ENCODE results near the gene CCDC144A.
"Not testable (repeated sequence)": the region's sequence is repeated elsewhere in the genome, so short reads cannot be mapped to it uniquely, and the experiment has no call there.

The CCDC144A gene

DNA sequence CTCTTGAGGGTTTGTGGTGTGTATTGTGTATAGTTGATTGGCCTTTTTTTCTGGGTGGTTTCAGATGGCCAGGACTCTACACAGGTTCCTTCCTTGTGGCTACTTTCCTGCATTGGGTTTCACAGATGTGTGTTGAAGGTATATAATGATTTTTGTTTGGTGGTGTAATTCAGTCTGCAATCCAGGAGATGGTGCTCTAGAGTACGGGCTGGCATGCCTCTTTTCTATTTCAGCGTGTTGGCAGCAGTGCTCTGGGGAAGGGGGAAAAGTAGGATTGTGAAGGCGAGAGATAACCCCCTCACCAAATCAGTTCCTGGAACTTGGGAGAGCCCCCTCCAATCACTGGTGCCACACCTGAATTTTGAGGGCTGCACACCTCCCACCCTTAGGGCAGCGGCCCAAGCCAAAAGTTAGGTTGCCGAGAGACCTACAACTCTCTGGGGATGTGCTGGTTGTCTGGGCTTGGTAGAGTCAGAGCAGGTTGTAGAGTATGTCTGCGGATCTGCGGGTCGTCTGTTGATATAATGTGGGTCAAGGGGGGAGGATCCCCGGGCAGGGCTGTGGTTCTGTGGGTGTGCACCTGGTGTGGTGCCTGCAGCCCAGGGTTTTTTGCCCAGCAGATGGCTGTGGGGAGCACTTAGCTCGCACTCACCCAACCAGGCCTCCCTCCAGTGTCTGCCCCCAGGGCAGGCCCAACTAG, 61.3 kb downstream of the CCDC144A start:
- FAIRE-seq, result not testable (repeated sequence)

DNA sequence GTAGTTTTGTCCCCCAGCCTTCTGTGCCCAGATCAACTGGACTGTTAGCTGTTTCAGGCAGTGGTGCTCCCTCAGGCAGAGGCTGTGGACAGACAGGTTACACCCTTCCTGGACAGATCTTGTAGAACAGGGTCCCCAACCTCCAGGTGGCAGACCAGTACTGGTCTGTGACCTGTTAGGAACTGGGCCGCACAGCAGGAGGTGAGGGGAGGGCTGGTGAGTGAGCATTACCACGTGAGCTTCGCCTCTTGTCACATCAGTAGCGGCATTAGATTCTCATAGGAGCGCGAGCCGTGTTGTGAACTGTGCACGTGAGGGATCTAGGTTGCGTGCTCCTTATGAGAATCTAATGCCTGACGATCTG, 61.9 kb downstream of the CCDC144A start:
- FAIRE-seq, result not testable (repeated sequence)

DNA sequence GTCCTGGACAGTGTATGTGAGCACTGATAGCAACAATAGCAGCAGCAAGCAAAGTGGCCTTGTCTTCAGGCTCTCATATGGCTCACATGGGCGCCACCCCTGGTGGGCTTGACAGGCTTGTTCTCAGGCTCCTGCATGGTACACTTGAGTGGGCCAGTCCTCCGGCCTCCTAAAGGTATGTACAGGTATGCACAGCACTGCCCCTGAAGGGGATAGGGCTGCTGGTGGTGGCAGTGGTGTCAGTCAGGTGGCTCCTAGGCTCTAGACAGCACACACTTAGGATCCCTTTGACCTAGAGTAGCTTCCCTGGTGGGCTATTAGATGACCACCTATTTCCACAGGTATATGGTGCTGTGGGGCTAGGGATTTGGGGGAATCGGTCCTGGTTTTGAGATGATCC, 67.5 kb downstream of the CCDC144A start:
- FAIRE-seq, result not testable (repeated sequence)

DNA sequence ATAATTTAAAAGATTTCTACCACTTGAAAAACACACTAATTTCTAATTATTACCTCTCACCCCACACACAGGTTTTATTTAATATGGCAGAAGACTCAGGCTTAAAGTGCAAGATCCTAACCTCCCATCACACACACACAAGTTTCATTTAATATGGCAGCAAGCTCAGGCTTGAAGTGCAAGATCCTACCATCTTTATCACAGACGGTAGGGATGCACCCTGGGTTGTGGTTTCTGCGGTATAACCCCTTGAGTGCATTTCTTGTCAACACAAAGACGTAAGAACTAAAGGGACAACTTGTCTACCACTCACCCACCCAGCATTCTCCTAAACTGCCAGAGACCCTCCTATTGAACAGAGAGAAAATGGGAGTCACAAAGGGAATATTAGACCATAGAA, 68.1 kb downstream of the CCDC144A start:
- not testable (repeated sequence) for FAIRE-seq

DNA sequence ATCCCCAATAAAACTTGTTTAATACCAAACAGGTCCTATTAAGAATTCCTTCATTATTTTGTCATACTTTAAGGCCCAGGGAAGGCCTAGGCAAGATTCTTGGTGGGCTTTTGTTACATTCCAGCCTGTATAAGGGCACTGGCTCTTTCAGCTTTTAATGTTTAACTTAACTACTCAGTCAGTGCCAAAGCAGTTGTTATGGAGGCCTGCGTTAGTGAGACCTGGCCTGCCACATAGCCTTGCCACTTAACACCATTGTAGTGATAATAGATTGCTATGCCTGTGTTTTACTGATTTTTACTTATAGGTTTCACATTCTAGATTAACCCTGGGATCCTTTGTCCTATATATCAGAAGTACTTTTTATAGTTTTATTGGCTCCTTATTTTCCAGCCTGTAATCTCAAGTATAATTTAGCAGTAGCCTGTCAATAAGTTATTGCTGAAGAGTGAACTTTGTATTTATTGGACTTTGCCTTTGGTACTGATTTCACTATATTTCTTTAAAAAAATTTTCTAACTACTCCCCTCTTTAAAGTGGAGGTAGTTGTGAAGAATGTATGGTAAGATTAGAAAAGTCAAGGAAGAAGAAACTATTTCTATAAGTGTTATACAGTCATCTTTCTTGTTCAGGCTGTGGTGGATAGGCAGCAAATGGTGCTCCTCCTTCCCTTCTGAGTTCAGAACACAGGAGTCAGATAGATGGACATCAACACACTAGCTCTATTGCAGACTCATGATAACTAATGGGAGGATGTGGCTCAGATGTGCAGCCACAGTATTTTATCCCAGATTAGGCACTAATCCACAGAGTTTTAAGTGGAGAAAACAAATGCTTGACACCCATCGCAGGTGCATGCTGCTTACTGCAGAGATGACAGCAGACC, 78.5 kb downstream of the CCDC144A start:
- FAIRE-seq, result not testable (repeated sequence)

DNA sequence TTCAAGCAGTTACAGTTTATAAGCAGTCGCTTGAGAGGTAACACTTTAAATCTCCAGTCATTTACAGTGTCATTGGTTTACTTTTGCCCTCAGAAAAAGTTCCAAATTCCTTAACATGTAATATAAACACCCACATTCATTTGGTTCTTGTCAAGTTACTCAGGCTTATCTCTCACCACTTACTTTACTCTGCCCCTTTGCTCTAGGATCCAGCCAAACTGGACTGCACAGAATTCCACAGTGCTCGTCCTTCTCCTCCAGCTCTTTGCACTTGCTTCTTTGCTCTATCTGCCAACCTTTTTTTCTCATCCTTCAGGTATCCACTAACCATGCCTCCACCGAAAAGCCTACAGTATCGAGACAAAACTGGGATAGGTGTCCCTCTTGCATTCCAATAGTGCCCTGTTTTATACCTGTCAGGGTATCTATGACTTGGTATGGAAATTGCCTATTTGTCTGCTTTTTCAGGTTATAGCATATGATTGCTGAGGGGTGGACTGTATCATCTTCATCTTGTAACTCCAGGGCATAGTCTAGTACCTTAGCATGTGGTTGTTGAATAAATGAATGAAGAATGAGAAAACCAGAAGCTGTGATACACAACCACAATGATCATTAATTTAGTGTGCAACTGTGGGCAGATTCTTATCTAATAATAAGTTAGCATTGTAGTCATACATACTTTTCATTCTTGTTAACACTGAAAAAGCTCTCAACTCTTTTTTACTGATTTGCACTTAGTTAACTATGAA, 82.5 kb downstream of the CCDC144A start:
- FAIRE-seq, result not testable (repeated sequence)

DNA sequence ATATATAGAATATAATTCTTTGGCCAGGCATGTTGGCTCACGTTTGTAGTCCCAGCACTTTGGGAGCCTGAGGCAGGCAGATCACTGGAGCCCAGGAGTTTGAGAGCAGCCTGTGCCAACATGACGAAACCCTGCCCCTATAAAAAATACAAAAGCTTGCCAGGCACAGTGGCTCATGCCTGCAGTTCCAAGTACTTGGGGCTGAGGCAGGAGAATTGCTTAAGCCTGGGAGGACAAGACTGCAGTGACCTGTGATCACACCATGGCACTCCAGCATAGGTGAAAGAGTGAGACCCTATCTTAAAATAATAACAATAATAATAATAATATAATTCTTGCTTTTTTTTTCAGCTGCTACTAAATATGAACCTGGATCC, 83.1 kb downstream of the CCDC144A start:
- FAIRE-seq, result not testable (repeated sequence)

DNA sequence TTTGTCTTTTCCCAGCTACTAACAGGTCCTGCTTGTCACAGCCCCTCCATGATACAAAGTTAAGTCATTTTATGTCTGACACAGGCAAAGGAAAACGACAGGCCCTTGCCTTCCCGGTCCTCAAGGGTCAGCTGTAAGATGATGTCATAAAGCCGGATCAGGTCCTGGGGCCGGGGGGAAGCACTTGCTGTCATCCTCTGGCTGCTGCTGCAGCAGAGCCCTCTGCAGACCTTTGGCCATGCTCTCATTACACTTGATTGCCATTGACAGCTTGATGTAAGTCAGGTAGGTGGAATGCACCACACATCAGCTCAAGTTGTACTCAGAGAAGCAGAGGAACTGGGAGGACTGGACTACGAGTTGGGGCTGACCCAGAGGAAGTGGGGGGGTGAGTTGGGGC, 97.8 kb downstream of the CCDC144A start:
- not testable (repeated sequence) for FAIRE-seq

DNA sequence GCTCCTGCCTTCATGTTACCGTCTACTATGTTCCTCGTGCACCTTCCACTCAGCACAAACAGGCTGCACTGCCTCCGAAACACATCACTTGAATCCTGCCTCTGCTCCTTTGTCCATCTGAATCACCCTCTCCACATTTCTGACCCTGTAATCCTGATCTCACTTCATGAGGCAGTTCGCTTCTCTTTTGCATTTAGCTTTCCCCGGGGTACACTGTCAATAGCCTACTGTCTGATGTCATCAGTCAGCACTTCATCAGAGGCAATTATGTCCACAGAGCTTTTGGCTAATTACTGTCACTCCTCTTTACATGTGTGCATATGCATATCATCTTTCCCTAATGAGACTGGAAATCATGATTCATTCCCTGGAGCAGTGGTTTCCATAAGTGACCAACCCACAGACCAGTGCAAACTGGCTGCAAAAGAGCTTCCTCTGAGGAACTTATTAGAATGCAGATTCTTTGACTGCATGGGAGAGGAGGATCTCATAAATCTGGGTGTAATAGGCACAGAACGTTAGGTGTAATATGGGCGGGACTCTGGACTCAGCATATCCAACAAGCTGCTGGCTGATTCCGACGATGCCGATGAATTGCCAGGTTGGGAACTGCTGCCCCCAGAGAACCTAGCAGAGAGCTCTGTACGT, 99.0 kb downstream of the CCDC144A start:
- not testable (repeated sequence) for FAIRE-seq

DNA sequence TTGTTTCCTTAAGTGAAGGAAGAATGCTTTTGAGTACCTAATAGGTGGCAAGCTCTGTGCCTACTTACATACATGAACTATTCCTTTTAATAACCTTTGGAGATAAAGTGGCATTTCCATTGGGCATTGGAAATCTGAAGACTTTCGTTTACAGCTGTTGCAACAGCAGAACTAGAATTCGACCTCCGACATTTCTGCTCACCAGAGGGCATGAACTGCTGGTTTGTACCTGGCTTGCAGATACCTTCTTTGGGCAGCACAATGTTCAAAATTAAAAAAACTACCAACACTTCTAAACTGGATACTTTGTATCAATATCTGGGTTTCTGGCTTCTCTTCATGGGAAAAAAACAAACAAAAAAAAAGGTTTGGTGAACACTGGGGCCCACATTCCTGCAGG, 99.6 kb downstream of the CCDC144A start:
- not testable (repeated sequence) for FAIRE-seq

DNA sequence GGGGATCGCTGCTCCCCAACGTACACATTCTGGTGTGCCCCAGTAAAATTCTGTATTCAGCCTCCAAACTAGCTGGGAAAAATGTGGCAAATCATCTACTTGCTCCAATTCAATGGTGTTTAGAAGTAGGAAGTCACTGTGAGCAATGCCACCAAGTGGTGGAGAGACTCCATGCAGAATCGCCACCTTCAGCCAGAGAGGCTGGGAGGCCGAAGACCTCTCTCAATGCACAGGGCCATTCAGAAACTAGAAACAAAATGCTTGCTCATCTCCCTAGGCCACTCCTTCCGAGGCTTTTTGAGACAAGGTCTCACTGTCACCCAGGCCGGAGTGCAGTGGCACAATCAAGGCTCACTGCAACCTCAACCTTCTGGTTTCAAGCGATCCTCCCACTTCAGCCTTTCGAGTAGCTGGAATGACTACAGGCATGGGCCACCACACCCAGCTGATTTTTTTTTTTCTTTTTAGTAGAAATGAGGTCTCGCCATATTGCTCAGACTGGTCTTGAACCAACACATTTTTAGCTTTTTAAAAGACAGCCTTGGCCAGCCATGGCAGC, 100.4 kb downstream of the CCDC144A start:
- not testable (repeated sequence) for FAIRE-seq

DNA sequence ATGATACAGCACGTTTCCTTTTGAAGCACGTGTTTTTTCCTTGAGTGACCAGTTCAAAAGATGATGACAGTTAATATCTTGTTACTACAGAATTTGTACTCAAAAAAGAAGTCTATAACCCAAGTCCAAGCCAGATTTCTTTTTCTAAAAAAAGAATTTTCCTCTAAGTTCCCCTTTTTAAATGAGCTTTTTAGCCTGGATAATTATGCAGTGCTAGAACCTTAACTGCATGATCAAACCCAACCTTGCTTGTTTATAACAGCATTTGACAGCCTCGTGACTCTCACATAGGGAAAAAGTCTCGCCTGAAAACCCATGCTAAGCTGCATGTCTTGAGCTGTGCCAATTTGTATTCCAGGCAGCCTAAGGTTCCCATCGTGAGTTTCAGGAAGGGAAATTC, 104.2 kb downstream of the CCDC144A start:
- not testable (repeated sequence) for FAIRE-seq

DNA sequence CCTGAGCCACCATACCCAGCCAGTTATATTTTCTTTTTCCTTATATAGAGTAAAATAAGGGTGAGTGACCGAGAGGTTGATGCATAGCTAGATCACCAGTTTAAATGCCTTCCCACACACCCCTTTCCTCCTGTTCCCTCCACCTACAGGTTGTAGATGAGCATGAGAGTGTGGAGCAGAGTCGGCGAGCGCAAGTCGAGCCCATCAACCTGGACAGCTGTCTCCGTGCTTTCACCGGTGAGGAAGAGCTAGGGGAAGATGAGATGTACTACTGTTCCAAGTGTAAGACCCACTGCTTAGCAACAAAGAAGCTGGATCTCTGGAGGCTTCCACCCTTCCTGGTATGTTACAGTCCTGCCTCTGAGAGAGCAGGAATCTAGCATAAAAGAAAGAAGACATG, 105.9 kb downstream of the CCDC144A start:
- not testable (repeated sequence) for FAIRE-seq

DNA sequence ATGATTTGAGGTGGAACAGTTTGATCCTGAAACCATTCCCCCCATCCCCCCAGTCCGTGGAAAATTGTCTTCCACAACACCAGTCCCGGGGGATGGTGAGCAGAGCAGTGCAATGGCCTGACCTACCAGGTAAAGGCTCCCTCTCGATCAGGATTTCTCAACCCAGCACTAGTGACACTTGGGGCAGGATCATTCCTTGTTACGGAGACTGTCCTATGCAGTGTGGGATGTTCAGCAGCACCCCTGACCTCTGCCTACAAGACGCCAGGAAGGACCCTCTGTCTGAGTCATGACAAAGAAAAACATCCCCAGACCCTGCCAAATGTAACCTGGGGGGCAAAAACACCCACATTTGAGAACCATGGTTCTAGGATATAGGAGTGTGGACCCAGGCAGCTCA, 114.8 kb downstream of the CCDC144A start:
- FAIRE-seq, result not testable (repeated sequence)

DNA sequence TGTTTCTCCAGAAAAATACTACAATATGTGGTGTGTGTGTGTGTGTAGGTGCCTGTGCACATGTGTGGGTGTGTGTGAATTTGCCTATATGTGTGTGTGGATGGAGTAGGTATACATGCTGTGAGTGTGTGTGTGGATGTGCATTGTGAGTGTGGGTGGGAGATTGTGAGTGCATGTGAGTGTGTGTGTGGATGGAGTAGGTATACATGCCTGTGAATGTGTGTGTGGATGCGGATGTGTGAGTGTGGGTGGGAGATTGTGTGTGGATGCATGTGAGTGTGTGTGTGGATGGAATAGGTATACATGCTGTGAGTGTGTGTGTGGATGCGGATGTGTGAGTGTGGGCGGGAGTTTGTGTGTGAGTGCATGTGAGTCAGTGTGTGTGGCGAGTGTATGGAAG, 116.6 kb downstream of the CCDC144A start:
- not testable (repeated sequence) for FAIRE-seq

DNA sequence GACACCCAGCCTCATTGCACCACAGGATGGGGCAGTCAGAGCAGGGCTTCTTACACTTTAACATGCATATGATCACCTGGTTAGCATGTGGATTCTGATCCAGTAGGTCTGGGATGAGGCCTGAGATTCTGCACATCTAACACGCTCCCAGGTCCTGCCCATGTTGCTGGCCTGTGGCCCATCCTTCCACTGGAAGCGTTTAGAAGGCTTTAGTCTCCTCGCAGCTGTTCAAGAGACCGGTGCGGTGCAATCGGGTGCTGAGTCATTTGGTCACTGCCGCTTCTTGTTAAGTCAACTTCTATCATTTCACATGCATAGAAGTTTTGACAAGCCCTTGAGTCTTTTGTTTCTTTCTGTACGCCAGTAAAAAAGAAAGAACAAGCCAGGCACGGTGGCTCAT, 117.6 kb downstream of the CCDC144A start:
- FAIRE-seq, result not testable (repeated sequence)

DNA sequence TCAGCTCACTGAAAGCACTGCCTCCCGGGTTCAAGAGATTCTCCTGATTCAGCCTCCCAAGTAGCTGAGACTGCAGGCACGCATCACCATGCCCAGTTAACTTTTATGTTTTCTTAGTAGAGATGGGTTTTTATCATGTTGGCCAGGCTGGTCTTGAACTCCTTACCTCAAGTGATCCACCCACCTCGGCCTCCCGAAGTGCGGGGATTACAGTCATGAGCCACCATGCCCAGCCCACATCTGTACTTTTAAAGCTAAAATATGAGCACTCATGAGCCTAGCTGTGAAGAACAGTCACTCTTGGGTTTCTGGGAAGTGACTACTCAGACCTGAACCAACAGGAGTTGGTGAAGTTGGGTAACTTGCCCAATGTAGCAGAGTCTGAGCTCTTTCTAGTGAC, 120.2 kb downstream of the CCDC144A start:
- not testable (repeated sequence) for FAIRE-seq

DNA sequence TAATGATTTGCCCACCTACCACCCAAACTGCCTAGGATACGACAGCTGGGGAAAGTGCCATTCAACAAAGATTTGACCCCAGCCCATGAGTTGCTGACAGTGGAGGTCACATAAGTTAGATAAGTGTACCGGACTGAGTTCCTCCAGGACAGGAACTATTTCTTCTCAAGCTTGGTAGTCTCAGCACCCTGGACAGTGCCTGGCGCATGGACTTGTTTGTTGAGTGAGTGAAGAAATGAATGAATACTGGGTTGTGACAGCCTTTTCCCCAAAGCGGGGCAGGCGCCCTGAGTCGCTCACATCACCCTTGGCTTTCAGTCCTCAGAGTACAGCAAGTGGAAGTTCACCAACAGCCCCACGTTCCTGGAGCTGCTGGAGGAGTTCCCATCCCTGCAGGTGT, 122.1 kb downstream of the CCDC144A start:
- not testable (repeated sequence) for FAIRE-seq

DNA sequence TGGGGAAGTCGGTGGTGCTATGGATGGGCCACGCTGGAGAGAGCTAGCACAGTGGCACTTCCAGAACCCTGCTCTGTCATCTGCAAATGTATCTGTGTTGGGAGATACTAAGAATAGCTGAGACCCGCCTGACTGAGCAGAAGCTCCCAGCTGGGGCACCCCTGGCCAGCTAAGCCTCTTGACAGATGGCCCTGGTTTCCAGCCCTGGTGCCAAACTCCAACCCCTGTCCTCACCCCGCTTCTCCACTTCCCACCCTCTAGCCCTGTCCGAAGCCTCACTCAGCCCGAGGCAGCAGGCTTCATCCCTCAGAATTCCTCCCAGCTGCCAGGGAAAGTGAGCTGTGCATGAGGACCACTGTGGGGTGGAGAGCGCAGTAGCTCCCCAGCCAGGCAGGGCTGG, 124.4 kb downstream of the CCDC144A start:
- FAIRE-seq, result no peak

DNA sequence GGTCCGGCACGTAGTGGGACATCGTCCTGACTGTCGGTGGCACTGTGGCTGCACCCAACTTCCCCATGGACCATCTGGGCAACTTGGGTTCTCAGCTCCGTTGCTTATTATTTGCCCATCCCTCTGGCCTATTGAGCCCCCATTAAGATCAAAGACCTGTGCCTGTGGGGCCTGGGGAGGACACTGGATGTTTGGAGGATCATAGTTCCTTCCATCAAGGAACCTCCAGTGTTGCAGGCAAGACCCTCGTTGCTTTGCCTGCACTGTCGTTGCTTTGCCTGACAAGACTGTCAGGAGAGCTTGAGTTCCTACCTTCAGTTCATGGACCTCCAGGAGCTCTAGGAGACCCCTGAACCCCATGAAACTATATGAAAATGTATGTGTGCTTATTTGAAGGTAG, 127.2 kb downstream of the CCDC144A start:
- no peak for FAIRE-seq

DNA sequence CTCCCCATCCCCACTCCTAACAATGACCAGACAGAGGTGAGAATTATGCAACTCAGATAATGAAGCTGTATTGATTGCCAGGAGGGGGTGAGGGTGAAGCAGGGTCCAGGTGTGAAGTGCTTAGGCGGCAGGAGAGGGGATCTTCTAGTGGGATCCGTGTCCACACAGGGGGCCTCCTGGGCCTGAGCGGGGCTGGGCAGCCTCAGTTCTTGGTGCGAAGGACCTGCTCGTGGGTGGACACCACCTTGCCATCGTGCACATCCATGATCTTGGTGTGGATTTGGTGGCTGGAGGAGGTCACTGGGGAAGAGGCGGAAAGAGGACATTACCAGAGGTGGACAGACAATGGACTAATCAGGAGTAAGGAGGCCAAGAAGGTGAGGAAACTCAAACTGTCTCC, 127.9 kb downstream of the CCDC144A start:
- not testable (repeated sequence) for FAIRE-seq

DNA sequence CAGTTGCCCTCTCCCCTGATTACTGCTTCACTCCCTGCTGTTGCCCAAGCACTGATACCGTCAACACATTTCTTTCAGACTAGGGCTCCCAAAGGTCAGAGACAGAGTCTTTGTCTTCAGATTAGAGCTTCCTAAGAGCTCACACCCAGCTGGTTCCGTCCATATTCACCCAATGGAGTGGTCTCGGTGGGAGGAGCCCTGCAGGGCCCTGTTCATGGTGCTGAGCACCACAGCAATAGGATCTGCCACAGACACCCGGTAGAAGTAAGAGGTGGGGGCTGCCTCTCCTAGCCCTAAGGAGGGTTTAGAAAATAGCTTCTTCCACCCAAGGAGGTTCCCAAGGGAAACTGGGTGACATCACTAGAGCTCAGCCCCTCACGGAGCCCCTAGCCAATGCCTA, 128.3 kb downstream of the CCDC144A start:
- no peak for FAIRE-seq
